Trophoblast cell (in vitro differentiated cells and primary cell): ENCODE data around the gene PDS5B.

Experiments used
- DNase-seq, 2 donors: peaks; one replicate each; pipeline ENCODE4 v3.0.0-alpha.2; 2016
- H2AFZ ChIP-seq: 2 replicates; pipeline ENCODE4 v1.6.1; 2013; ENCODE audit warnings: low read length, moderate library complexity, mild to moderate bottlenecking; ENCODE audit not compliant: insufficient read depth, poor library complexity
- H2AK5ac ChIP-seq: 2 replicates; pipeline ENCODE4 v1.6.1; 2013; ENCODE audit warnings: mild to moderate bottlenecking, low read length
- H2BK120ac ChIP-seq: 2 replicates; pipeline ENCODE4 v1.6.1; 2013; ENCODE audit warnings: low read length, mild to moderate bottlenecking, moderate library complexity; ENCODE audit not compliant: insufficient read depth, poor library complexity
- H2BK12ac ChIP-seq: 2 replicates; pipeline ENCODE4 v1.6.1; 2013; ENCODE audit warnings: mild to moderate bottlenecking, low read length, moderate library complexity
- H2BK5ac ChIP-seq: 2 replicates; pipeline ENCODE4 v1.6.1; 2013; ENCODE audit warnings: low read length, low read depth, moderate library complexity, mild to moderate bottlenecking; ENCODE audit not compliant: poor library complexity
- H3K14ac ChIP-seq: 2 replicates; pipeline ENCODE4 v1.6.1; 2013; ENCODE audit warnings: mild to moderate bottlenecking, low read length
- H3K18ac ChIP-seq: 2 replicates; pipeline ENCODE4 v1.6.1; 2013; ENCODE audit warnings: mild to moderate bottlenecking, low read length
- H3K23ac ChIP-seq: 2 replicates; pipeline ENCODE4 v1.6.1; 2013; ENCODE audit warnings: low read length
- H3K27ac ChIP-seq: 2 replicates; pipeline ENCODE4 v1.5.1; 2013; ENCODE audit warnings: low read depth, mild to moderate bottlenecking, inconsistent platforms, low read length, moderate library complexity
- H3K27me3 ChIP-seq: 2 replicates; pipeline ENCODE4 v1.6.1; 2013; ENCODE audit warnings: inconsistent platforms, mild to moderate bottlenecking, low read length, moderate library complexity; ENCODE audit not compliant: insufficient read depth
- H3K36me3 ChIP-seq, 2 experiments: 1 replicate in 1 of 2; 2 replicates in 1 of 2; pipeline ENCODE4 v1.6.1; 2013; ENCODE audit warnings: low read length in 2 of 2, mild to moderate bottlenecking in 2 of 2, moderate library complexity in 1 of 2; ENCODE audit not compliant: insufficient read depth in 2 of 2, control insufficient read depth in 1 of 2
- H3K4ac ChIP-seq: 2 replicates; pipeline ENCODE4 v1.6.1; 2013; ENCODE audit warnings: low read depth, mild to moderate bottlenecking, low read length, moderate library complexity
- H3K4me1 ChIP-seq, 2 experiments: 1 replicate in 1 of 2; 2 replicates in 1 of 2; pipeline ENCODE4 v1.6.1; 2013; ENCODE audit warnings: low read length in 2 of 2, mild to moderate bottlenecking in 2 of 2, moderate library complexity in 1 of 2; ENCODE audit not compliant: insufficient read depth in 2 of 2, control insufficient read depth in 1 of 2
- H3K4me2 ChIP-seq: 2 replicates; pipeline ENCODE4 v1.6.1; 2013; ENCODE audit warnings: inconsistent platforms, mild to moderate bottlenecking, low read length, moderate library complexity
- H3K4me3 ChIP-seq: 2 replicates; pipeline ENCODE4 v1.5.1; 2013; ENCODE audit warnings: mild to moderate bottlenecking, low read depth, low read length, inconsistent platforms
- H3K79me1 ChIP-seq: one replicate; pipeline ENCODE4 v1.6.1; 2013; ENCODE audit warnings: low read length
- H3K79me2 ChIP-seq: 2 replicates; pipeline ENCODE4 v1.6.1; 2013; ENCODE audit warnings: low read length, mild to moderate bottlenecking; ENCODE audit not compliant: control insufficient read depth, insufficient read depth, poor library complexity
- H3K9ac ChIP-seq: 2 replicates; pipeline ENCODE4 v1.6.1; 2013; ENCODE audit warnings: mild to moderate bottlenecking, low read length
- H3K9me3 ChIP-seq: 2 replicates; pipeline ENCODE4 v1.6.1; 2013; ENCODE audit warnings: low read depth, mild to moderate bottlenecking, control low read depth, inconsistent platforms, low read length; ENCODE audit not compliant: insufficient read depth
- H4K12ac ChIP-seq: 2 replicates; pipeline ENCODE4 v1.6.1; 2013; ENCODE audit warnings: low read depth, mild to moderate bottlenecking, low read length, moderate library complexity
- H4K8ac ChIP-seq: 2 replicates; pipeline ENCODE4 v1.6.1; 2013; ENCODE audit warnings: low read depth, mild to moderate bottlenecking, low read length, moderate library complexity
- H4K91ac ChIP-seq: one replicate; pipeline ENCODE4 v1.6.1; 2013; ENCODE audit warnings: low read depth, mild to moderate bottlenecking, low read length, moderate library complexity
- WGBS: extraction: QIAGEN DNeasy Blood & Tissue Kit; methylation state at CpG from one replicate; pipeline ENCODE4 v1.1.7; 2013; ENCODE audit warnings: missing lambda C conversion rate; ENCODE audit not compliant: insufficient read length, insufficient coverage; ENCODE audit errors: extremely low coverage; 5-methylcytosine and 5-hydroxymethylcytosine counted together

PDS5B gene

GRCh38 chr13:32582991-32583390 is 3.3 kb upstream of the PDS5B start:
- Histone ChIP-seq H3K4me2 (no peak overlapping the region), H3K14ac (no peak overlapping the region), H3K79me2 (peaks cover 4% of the 10 kb centered on the region), H3K36me3 (no peaks in the 10 kb centered on the region), H2BK12ac (no peak overlapping the region), H4K8ac (no peak overlapping the region), H2AK5ac (no peak overlapping the region), H3K79me1 (peaks cover 5% of the 10 kb centered on the region), H3K18ac (no peak overlapping the region), H4K12ac (no peak overlapping the region), H3K9ac (no peak overlapping the region), H4K91ac (no peak overlapping the region), H3K27ac (no peak overlapping the region), H3K4me1 (peaks cover 2 to 4% of the 10 kb centered on the region in 2 experiments), H2AFZ (no peak overlapping the region), H2BK5ac (no peak overlapping the region), H3K4ac (no peak overlapping the region), H3K27me3 (no peaks in the 10 kb centered on the region), H3K9me3 (peaks cover 2% of the 10 kb centered on the region), H2BK120ac (no peak overlapping the region), H3K23ac (no peak overlapping the region), H3K4me3 (no peak overlapping the region)
- no CpG with 5 or more reads among the region's 2 CpGs for WGBS
- DNase-seq, result peak; percentile 82 to 96

- H3K4ac ChIP-seq, result no peak overlapping the region
- H2AFZ ChIP-seq, result peak overlapping the region; percentile 60
- no peaks in the 10 kb centered on the region for H3K27me3 ChIP-seq
- peak overlapping the region; percentile 28 for H3K9ac ChIP-seq
- H3K27ac ChIP-seq, result no peak overlapping the region
- WGBS, result no CpG with 5 or more reads among the region's 8 CpGs
- DNase-seq, result peak in 1 of 2 donors; percentile 8
- H3K23ac ChIP-seq, result no peak overlapping the region
- no peak overlapping the region for H4K91ac ChIP-seq
- H2BK120ac ChIP-seq, result no peak overlapping the region
- no peak overlapping the region for H4K8ac ChIP-seq
- H3K79me2 ChIP-seq, result peaks cover 5% of the 10 kb centered on the region
- H3K14ac ChIP-seq, result no peak overlapping the region
- peaks cover 2 to 5% of the 10 kb centered on the region in 2 experiments for H3K4me1 ChIP-seq
- no peak overlapping the region for H2AK5ac ChIP-seq
- peak overlapping the region; percentile 96 for H3K4me2 ChIP-seq
- no peak overlapping the region for H3K4me3 ChIP-seq
- H3K9me3 ChIP-seq, result no peaks in the 10 kb centered on the region
- peaks cover 5% of the 10 kb centered on the region for H3K79me1 ChIP-seq
- H2BK12ac ChIP-seq, result no peak overlapping the region
- no peak overlapping the region for H4K12ac ChIP-seq
- H2BK5ac ChIP-seq, result no peak overlapping the region
- no peak overlapping the region for H3K18ac ChIP-seq
- no peaks in the 10 kb centered on the region for H3K36me3 ChIP-seq
Measured at GRCh38 chr13:32585550-32586079, 637 bp upstream of the PDS5B start.

- Histone ChIP-seq H3K18ac (peak overlapping the region; percentile 91), H2AFZ (peak overlapping the region; percentile 23), H4K91ac (no peak overlapping the region), H3K79me1 (peaks cover 5% of the 10 kb centered on the region), H3K79me2 (peaks cover 10% of the 10 kb centered on the region), H2AK5ac (no peak overlapping the region), H3K4me3 (peak overlapping the region; percentile 94), H2BK12ac (no peak overlapping the region), H3K9me3 (no peaks in the 10 kb centered on the region), H3K4ac (peak overlapping the region; percentile 49), H3K27me3 (no peaks in the 10 kb centered on the region), H3K36me3 (no peaks in the 10 kb centered on the region), H3K23ac (no peak overlapping the region), H2BK120ac (no peak overlapping the region), H2BK5ac (peak overlapping the region; percentile 70), H3K14ac (peak overlapping the region; percentile 82), H3K4me1 (peaks cover 2 to 5% of the 10 kb centered on the region in 2 experiments), H3K4me2 (peak overlapping the region; percentile 98), H3K9ac (peak overlapping the region; percentile 90), H4K12ac (no peak overlapping the region), H3K27ac (peak overlapping the region; percentile 98), H4K8ac (no peak overlapping the region)
- WGBS, result no CpG with 5 or more reads among the region's 74 CpGs
- peak; percentile 50 to 69 for DNase-seq
Measured at GRCh38 chr13:32587011-32587810, 959 bp downstream of the PDS5B start.

GRCh38 chr13:32587811-32588170 is 1.5 kb downstream of the PDS5B start:
- peak overlapping the region; percentile 94 for H3K4me3 ChIP-seq
- H2BK120ac ChIP-seq, result no peak overlapping the region
- no peak overlapping the region for H3K23ac ChIP-seq
- H3K4ac ChIP-seq, result peak overlapping the region; percentile 49
- H3K14ac ChIP-seq, result peak overlapping the region; percentile 47
- no peaks in the 10 kb centered on the region for H3K9me3 ChIP-seq
- no peak overlapping the region for H4K8ac ChIP-seq
- no peak overlapping the region for H4K91ac ChIP-seq
- no peaks in the 10 kb centered on the region for H3K36me3 ChIP-seq
- DNase-seq, result no peak
- H3K18ac ChIP-seq, result no peak overlapping the region
- peak overlapping the region; percentile 90 for H3K9ac ChIP-seq
- H2AK5ac ChIP-seq, result no peak overlapping the region
- H2BK5ac ChIP-seq, result no peak overlapping the region
- peak overlapping the region; percentile 98 for H3K4me2 ChIP-seq
- no peak overlapping the region for H4K12ac ChIP-seq
- H3K79me2 ChIP-seq, result peaks cover 10% of the 10 kb centered on the region
- H3K27ac ChIP-seq, result peak overlapping the region; percentile 98
- H2BK12ac ChIP-seq, result no peak overlapping the region
- WGBS, result no CpG with 5 or more reads among the region's 8 CpGs
- no peak overlapping the region for H2AFZ ChIP-seq
- peaks cover 2 to 5% of the 10 kb centered on the region in 2 experiments for H3K4me1 ChIP-seq
- H3K79me1 ChIP-seq, result peaks cover 5% of the 10 kb centered on the region
- H3K27me3 ChIP-seq, result no peaks in the 10 kb centered on the region
